Measurements from ENCODE around the gene SLC35F1.

DNA sequence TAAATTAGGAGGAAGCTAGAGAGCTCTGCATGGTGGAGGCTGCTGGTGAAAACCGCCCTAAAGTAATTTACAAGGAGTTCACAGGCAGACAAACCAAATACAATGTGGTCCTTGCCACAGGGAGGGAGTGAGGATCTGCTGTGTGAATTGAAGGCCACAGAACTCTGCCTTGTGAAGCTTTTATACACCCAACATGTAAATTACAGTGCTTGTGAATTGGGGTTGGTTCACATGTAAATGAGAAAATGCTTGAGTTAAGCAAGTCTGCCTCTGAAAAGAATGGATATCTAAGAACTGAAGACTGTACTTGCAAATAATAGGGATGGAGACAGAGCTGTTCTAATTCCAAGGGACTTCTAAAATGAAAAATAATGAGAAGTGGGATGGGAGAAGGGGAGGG is 194.2 kb downstream of the SLC35F1 start:
- TF ChIP-seq, protein P1, sequence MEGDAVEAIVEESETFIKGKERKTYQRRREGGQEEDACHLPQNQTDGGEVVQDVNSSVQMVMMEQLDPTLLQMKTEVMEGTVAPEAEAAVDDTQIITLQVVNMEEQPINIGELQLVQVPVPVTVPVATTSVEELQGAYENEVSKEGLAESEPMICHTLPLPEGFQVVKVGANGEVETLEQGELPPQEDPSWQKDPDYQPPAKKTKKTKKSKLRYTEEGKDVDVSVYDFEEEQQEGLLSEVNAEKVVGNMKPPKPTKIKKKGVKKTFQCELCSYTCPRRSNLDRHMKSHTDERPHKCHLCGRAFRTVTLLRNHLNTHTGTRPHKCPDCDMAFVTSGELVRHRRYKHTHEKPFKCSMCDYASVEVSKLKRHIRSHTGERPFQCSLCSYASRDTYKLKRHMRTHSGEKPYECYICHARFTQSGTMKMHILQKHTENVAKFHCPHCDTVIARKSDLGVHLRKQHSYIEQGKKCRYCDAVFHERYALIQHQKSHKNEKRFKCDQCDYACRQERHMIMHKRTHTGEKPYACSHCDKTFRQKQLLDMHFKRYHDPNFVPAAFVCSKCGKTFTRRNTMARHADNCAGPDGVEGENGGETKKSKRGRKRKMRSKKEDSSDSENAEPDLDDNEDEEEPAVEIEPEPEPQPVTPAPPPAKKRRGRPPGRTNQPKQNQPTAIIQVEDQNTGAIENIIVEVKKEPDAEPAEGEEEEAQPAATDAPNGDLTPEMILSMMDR (conservative IDR thresholded peaks at IDR 0.05) = no peak
- TF ChIP-seq ZFX (IDR thresholded peaks at IDR 0.05) = no peak
